ENCODE data around the gene KRTAP10-9.
"Not testable (repeated sequence)": the region's sequence is repeated elsewhere in the genome, so short reads cannot be mapped to it uniquely, and the experiment has no call there.

KRTAP10-9 gene

DNA sequence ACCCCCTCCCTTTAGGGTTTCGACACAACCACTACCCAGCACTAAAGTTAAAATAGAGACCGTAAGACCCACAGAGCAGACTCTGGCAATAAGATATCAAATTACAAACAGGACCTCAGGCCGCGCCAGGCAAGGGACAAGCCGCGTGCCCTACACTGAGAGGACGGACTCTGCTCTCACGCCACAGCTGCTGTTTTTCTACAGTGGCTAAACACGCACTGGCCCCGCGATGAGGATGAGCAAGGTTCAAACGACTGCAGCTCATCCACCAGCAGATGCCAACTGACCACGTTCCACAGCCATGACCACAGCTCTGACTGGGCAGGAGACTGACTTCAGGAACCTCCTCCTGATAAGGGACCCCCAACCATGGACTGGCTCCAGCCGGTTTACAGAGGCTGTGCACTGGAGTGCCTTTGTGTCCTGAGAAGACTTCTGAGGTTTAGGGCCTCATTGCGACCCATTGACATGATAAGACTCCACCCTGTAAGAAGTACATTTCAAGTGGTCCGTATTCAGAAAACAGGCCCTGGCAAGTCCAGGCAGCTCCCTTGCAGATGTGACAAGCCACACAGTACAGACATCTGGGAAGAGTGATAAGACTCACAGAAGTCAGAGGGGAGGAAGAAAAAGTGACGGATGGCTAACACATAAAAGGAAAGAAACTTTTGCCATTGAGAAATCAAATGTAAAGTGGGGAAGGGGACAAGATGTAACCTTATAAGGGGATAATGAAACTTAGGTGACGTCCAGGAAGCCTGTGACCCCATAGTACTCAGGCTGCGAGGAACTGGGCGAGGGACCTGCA is 33.1 kb upstream of the KRTAP10-9 start:
- Histone ChIP-seq H3K4me3 (no peak overlapping the region), H3K27ac (no peak overlapping the region)

DNA sequence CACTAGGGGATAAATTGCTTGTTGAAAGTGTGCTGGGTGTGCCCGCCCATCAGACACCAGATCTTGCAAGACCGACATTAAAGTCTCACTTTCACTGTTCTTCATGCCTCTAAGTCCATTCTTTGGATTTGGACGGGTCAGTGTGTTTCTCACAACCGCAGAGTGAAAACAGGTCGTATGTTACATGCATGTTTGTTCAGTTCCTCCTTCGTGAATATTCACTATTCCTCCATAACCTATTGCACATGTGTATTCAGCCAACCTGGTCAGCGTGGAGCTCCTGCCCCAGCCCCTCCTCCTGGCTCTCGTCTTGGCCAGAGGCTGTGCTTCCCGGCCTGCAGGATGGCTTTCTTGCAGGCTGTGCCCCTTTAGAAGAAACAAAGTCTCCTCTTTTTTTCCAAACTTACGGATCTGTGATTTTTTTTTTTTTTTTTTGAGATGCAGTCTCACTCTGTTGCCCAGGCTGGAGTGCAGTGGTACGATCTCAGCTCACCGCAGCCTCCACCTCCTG is 32.4 kb upstream of the KRTAP10-9 start:
- Histone ChIP-seq H3K4me3 (no peak overlapping the region), H3K27ac (no peak overlapping the region)

GRCh38 chr21:44595524-44595923 is 31.4 kb upstream of the KRTAP10-9 start:
- no peak overlapping the region for H3K4me3 ChIP-seq
- no peak overlapping the region for H3K27ac ChIP-seq

GRCh38 chr21:44596068-44596725 is 30.7 kb upstream of the KRTAP10-9 start:
- Histone ChIP-seq H3K27ac (no peak overlapping the region), H3K4me3 (no peak overlapping the region)

DNA sequence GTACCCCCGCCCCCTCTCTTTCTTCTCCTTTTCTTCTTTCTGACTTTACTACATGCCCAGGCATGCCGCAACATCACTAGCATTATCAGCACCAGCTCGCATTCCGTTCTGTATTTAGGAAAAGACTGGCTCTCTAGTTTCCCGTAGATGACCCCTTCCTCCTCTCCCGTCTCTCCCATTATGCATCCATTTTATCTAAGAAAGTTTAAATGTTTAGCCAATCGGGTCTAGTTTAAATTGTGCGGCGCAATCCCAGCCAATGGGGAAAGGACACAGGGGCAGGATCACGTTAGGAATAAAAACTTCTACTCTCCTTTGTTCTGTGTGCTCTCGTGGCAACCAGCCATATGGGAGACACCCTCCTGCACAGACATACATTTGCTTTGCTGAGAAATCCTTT is 28.8 kb upstream of the KRTAP10-9 start:
- H3K27ac ChIP-seq, result no peak overlapping the region
- H3K4me3 ChIP-seq, result no peak overlapping the region

GRCh38 chr21:44599264-44600029 is 27.4 kb upstream of the KRTAP10-9 start:
- H3K4me3 ChIP-seq, result no peak overlapping the region
- no peak overlapping the region for H3K27ac ChIP-seq

GRCh38 chr21:44600118-44600978 is 26.5 kb upstream of the KRTAP10-9 start, which contains the start of gene KRTAP10-7:
TSS of gene KRTAP10-7 (plus strand) at chr21:44600597. CDS start at chr21:44600622, 25 bp downstream.
- H3K4me3 ChIP-seq, result not testable (repeated sequence)

GRCh38 chr21:44601091-44601490 is 25.8 kb upstream of the KRTAP10-9 start:
- H3K27ac ChIP-seq, H3K4me3 ChIP-seq: not testable (repeated sequence)

More at GRCh38 chr21:44600118-44600978, 26.5 kb upstream of the KRTAP10-9 start, which contains the start of gene KRTAP10-7:
- H3K27ac ChIP-seq, result not testable (repeated sequence)

DNA sequence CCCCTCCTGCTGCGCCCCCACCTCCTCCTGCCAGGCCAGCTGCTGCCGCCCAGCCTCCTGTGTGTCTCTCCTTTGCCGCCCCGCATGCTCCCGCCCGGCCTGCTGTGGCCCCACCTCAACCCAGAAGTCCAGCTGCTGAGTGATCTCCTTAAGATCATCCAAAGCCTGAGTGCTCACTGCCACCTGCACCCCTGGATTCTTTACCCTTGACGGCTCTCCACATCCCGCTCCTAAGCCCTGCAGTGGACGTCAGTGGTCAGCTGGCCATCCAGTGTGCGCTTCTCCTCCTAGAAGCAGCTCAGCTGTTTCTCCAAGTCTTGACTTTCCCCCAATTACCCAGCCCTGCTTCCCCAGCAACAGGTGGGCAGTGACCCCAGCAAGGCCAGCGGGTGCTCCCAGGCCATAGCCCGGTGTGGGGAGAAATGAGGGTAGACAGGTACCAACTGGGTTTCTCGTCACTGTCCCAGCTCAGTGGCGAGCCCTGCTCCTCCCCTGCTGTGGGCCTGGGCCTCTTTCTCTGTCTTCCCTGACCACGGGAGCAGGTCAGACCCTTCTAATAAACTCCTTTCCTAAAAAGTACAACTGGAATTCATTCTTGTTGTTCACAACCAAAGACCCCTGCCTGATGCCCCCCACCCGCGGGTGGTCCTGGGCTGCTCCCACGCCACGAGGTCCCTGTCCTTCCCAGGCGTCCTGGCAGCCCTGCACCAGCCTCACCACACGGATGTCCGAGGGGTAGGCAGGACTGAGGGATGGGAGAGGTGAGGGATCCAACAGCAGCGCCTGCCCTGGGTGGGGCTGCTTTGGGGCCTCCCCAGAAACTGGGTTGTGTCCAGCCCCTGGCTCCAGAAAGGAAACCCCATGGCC is 25.1 kb upstream of the KRTAP10-9 start:
- no peak overlapping the region for H3K4me3 ChIP-seq
- H3K27ac ChIP-seq, result no peak overlapping the region

DNA sequence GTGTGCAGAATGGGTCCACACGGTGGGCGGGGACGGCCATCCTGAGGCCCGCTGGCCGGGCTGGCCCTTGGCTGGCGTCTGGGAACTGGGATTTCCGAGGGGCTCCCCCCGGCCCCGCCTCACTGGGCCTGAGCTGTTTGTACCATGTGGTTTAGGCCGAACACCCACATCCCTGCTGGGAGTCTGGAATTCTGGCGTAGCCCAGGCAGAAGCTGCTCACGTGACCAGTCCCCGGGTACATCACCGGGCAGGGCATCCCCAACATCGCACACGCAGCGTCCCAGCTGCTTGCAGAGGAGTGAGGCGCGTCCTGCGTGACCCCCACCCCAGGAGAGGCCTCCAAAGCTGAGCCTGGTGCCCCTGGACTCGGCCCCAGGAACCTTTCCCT is 24.4 kb upstream of the KRTAP10-9 start:
- H3K27ac ChIP-seq, result no peak overlapping the region
- H3K4me3 ChIP-seq, result no peak overlapping the region

- Histone ChIP-seq H3K27ac (no peak overlapping the region), H3K4me3 (no peak overlapping the region)
Measured at GRCh38 chr21:44603109-44603875, 23.6 kb upstream of the KRTAP10-9 start.

DNA sequence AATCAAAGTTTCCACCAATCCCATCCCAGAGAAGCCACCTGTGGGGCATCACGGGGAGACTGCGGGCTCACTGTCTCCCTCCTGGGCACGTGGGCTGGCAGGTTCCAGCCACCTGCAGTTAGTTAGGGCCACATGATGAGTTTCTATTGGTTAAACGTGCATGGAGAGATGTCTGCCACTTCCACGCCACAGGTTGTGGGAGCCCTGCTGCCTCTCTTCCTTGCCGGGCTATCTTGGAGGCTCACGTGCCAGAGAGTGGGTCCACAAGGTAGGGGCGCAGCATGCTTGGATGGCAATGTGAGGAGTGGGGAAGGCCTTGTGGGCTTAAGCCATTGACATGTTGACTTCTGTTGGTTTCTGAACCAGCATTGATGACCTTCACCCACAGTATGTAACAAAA is 23.0 kb upstream of the KRTAP10-9 start:
- H3K27ac ChIP-seq, result no peak overlapping the region
- no peak overlapping the region for H3K4me3 ChIP-seq

DNA sequence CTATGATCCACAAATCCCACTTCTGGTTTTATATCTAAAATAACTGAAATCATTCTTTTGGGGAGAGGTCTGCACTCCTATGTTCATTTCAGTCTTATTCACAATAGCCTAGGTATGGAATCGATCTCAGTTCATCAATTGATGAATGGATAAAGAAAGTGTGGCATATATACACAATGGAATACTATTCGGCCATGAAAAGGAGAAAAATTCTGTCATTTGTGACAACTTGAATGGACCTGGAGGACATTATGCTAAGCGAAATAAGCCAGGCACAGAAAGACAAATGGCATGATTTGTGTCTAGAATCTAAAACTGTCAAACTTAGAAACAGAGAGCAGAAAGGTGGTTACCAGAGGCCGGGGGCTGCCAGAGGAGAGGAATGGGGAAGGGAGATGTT is 20.4 kb upstream of the KRTAP10-9 start:
- H3K27ac ChIP-seq, result no peak overlapping the region
- H3K4me3 ChIP-seq, result no peak overlapping the region

- H3K27ac ChIP-seq, result no peak overlapping the region
Measured at GRCh38 chr21:44609193-44609592, 17.7 kb upstream of the KRTAP10-9 start.

DNA sequence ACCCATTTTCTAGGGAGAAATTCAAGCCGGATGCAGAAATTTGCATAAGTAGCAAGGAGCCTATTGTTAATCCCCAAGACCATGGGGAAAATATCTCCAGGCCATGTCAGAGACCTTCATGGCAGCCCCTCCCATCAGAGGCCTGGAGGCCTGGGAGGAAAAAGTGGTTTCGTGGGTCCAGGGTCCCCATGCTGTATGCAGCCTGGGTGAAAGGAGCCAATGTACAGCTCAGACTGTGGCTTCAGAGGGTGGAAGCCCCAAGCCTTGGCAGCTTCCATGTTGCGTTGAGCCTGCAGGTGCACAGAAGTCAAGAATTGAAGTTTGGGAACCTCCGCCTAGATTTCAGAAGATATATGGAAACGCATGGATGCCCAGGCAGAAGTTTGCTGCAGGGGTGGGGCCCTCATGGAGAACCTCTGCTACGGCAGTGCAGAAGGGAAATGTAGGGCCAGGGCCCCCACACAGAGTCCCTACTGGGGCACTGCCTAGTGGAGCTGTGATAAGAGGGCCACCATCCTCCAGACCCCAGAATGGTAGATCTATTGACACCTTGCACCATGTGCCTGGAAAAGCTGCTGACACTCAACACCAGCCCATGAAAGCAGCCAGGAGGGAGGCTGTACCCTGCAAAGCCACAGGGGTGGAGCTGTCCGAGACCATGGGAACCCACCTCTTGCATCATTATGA is 16.6 kb upstream of the KRTAP10-9 start:
- not testable (repeated sequence) for H3K27ac ChIP-seq, H3K4me3 ChIP-seq

More at GRCh38 chr21:44609193-44609592, 17.7 kb upstream of the KRTAP10-9 start:
- H3K4me3 ChIP-seq, result no peak overlapping the region

DNA sequence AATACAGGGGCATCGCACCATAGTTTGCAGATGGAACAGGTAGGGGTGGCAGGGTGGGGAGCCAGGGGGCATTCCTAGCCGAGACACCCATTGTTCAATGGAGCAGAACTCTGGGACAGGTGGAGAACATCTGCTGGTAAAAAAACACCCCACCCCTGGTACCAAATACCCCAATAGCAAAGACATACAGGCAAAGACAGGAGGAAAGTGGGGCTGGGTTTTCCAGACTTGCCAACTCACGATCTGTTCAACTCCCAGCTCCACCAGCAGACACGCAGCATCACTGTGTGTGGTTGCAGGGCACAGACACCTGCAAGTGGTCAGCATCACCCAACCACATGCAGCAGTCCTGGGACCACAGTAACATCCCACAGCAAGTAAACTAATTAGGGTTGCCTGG is 15.3 kb upstream of the KRTAP10-9 start:
- H3K4me3 ChIP-seq, result no peak overlapping the region
- no peak overlapping the region for H3K27ac ChIP-seq

GRCh38 chr21:44612029-44612486 is 14.8 kb upstream of the KRTAP10-9 start, which contains the start of gene KRTAP10-8:
TSS of gene KRTAP10-8 (plus strand) at chr21:44612079. CDS start at chr21:44612101, 22 bp downstream.
- H3K4me3 ChIP-seq, result no peak within 1 kb of the TSS
- no peak within 1 kb of the TSS for H3K27ac ChIP-seq
